Neural crest cell (in vitro differentiated cells): ENCODE data around the gene LDB2. TPM values are rescaled to one million over a fixed set of nuclear protein-coding genes. Genes with fewer than 3 reads are reported as not detected.
A peak's percentile ranks its signal among the peaks of the same experiment; 100 is the strongest.

Experiments used
- DNase-seq: peaks from one replicate; pipeline ENCODE4 v3.0.0; 2021; ENCODE audit warnings: low read depth, mixed read lengths, low spot score
- H3K27ac Mint-ChIP-seq: one replicate; pipeline ENCODE4 v1.8.0; 2021; ENCODE audit warnings: mild to moderate bottlenecking, mixed read lengths; ENCODE audit not compliant: unreplicated experiment
- H3K27me3 Mint-ChIP-seq: 2 replicates; pipeline ENCODE4 v1.8.0; 2021; ENCODE audit warnings: low read depth, mild to moderate bottlenecking, mixed read lengths
- H3K36me3 Mint-ChIP-seq: 2 replicates; pipeline ENCODE4 v1.8.0; 2021; ENCODE audit warnings: low read depth, mild to moderate bottlenecking, mixed read lengths
- H3K4me1 Mint-ChIP-seq: 2 replicates; pipeline ENCODE4 v1.8.0; 2021; ENCODE audit warnings: mixed read lengths
- H3K4me3 Mint-ChIP-seq: one replicate; pipeline ENCODE4 v1.8.0; 2021; ENCODE audit warnings: mild to moderate bottlenecking, mixed read lengths
- H3K9me3 Mint-ChIP-seq: 2 replicates; pipeline ENCODE4 v1.8.0; 2021; ENCODE audit warnings: mixed read lengths
- long read RNA-seq: library from polyadenylated mRNA; unstranded; transcript quantifications from one replicate; pipeline ENCODE4 v2.0.0, GENCODE V29; 2020
- total RNA-seq: library from RNA; stranded (reverse); gene quantifications from 2 replicates; pipeline ENCODE4 v1.2.1, GENCODE V29; 2021
- TF ChIP-seq, protein P1 (sequence below): fragments of 200-600 bp; sonication (generic); conservative IDR thresholded peaks from 2 replicates; pipeline ENCODE4 v1.5.0; 2021; ENCODE audit warnings: antibody characterized with exemption, mild to moderate bottlenecking

LDB2 gene
- 9.6 and 12.7 TPM in 2 replicates for total RNA-seq
- long read RNA-seq, transcript LDB2-216 (8 exons, 2,295 nt): major isoform, 5 of 24 reads
- long read RNA-seq, partial matches to known transcripts: 3 of 24 reads
- long read RNA-seq, other reads (novel, unspliced or antisense): 10 of 24 reads

DNA sequence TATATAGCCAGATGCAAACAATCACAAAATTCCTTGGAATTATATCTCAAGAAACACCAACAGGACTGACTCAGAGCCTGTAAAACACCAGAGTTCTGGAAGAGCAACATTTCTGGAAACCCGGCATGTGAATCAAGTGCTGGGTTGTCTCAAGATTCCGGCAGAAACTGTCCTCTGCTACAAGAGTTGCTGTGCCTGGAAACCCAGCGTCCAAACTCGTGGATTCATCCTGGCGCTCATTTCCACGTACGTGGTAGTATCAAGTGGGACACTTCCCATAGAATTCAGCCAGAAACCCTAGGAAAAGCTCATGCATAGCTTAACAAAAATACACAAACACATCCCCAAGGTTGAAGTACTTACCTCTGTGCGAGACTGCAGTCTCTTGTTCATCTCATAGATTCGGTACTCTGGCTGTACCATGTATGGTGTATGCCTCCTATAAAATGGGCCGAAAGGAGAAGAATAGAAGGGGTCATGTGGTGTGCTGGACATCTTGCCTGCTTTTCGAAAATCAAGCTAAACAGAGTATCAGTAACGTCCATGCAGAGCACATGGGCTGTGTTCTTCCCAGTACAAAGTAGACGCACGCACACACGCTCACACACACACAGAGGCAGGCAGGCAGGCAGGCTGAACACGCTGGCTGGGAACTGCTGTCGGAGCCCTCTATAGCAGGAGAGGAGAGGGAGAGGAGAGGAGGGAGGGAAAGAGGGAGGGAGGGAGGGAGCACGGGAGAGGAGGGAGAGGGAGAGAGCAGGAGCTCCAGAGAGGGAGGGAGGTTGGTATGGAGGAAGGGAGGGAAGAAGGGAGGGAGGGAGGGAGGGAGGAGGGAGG, at the start of gene LDB2:
LDB2 (minus strand) TSS at position 655 of the 837 bp plus-strand sequence.
- Mint-ChIP-seq H3K9me3 (no peaks in the 10 kb centered on the region), H3K36me3 (no peaks in the 10 kb centered on the region), H3K27me3 (peaks cover 5% of the 10 kb centered on the region), H3K4me3 (peak within 1 kb of the TSS; percentile 88), H3K27ac (peak within 1 kb of the TSS; percentile 92), H3K4me1 (peaks cover 51% of the 10 kb centered on the region)
- peak; percentile 41 for DNase-seq
- TF ChIP-seq, protein P1, sequence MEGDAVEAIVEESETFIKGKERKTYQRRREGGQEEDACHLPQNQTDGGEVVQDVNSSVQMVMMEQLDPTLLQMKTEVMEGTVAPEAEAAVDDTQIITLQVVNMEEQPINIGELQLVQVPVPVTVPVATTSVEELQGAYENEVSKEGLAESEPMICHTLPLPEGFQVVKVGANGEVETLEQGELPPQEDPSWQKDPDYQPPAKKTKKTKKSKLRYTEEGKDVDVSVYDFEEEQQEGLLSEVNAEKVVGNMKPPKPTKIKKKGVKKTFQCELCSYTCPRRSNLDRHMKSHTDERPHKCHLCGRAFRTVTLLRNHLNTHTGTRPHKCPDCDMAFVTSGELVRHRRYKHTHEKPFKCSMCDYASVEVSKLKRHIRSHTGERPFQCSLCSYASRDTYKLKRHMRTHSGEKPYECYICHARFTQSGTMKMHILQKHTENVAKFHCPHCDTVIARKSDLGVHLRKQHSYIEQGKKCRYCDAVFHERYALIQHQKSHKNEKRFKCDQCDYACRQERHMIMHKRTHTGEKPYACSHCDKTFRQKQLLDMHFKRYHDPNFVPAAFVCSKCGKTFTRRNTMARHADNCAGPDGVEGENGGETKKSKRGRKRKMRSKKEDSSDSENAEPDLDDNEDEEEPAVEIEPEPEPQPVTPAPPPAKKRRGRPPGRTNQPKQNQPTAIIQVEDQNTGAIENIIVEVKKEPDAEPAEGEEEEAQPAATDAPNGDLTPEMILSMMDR: no peak

DNA sequence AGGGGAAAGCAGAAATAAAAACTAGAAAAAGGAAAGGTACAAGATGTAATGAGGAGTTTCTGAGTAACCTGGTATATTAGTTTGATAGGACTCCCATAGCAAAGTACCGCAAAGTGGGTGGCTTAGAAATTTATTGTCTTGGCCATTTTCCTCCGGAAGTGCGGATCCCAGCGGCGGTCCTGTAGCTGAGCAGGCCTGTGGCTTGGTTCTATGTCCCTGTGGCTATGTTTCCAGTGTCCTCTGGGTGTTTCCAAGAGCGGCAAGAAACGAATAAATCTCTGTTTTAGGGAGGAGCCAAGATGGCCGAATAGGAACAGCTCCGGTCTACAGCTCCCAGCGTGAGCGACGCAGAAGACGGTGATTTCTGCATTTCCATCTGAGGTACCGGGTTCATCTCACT, 44.0 kb upstream of the LDB2 start:
- H3K27ac Mint-ChIP-seq: no peak overlapping the region
- H3K27me3 Mint-ChIP-seq: no peaks in the 10 kb centered on the region
- peaks cover 3% of the 10 kb centered on the region for H3K36me3 Mint-ChIP-seq
- no peaks in the 10 kb centered on the region for H3K4me1 Mint-ChIP-seq
- H3K9me3 Mint-ChIP-seq: no peaks in the 10 kb centered on the region
- H3K4me3 Mint-ChIP-seq: no peak overlapping the region
- TF ChIP-seq, protein P1: no peak
- no peak for DNase-seq

DNA sequence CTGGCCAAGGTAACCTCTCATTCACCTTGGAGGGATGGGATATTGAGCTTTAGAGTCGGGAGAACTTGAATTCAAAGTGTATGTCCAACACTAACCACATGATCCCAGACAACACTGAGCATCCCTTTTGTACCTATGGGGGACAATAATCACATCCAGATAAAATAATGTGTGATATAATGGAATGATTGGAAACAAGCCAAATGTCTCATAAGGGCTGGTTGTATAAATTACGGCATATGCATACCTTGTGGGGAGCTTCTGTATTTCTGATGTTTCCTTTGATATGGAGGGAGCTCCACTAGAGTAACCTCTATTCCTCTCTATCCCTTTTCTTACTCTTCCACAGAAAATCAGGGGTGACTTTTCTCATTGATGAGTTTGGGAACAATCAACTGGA, 40.7 kb upstream of the LDB2 start:
- TF ChIP-seq, protein P1: no peak
- Mint-ChIP-seq H3K4me3 (no peak overlapping the region), H3K27me3 (no peaks in the 10 kb centered on the region), H3K4me1 (no peaks in the 10 kb centered on the region), H3K27ac (no peak overlapping the region), H3K36me3 (peaks cover 3% of the 10 kb centered on the region), H3K9me3 (no peaks in the 10 kb centered on the region)
- no peak for DNase-seq

DNA sequence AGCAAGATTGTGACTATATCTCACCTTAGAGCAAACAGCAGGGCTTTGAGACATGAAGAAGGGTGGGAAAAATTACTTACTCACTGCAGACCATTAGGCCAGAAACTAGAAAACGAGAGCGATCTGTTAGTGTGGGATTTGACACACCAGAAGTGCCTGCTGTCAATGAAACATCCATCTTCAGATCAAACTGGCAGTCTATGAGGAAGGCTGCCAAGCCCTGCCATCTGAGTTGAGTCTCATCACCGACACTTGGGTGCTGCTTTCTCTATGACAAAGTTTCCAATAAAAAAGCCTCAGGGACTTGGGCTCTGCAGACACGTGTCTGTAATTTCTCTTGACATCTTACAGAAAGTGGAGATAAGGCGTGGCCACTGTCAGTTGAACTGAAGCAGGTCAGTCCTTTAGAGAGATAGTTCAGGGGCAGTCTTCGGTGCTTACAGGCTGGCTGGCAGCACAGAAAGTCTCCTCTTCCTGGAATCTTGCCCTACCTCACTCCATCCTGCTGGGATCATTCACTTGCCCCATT, 40.1 kb upstream of the LDB2 start:
- TF ChIP-seq, protein P1: no peak
- Mint-ChIP-seq H3K27ac (no peak overlapping the region), H3K36me3 (peaks cover 3% of the 10 kb centered on the region), H3K4me1 (no peaks in the 10 kb centered on the region), H3K9me3 (no peaks in the 10 kb centered on the region), H3K27me3 (no peaks in the 10 kb centered on the region), H3K4me3 (no peak overlapping the region)
- DNase-seq: no peak

DNA sequence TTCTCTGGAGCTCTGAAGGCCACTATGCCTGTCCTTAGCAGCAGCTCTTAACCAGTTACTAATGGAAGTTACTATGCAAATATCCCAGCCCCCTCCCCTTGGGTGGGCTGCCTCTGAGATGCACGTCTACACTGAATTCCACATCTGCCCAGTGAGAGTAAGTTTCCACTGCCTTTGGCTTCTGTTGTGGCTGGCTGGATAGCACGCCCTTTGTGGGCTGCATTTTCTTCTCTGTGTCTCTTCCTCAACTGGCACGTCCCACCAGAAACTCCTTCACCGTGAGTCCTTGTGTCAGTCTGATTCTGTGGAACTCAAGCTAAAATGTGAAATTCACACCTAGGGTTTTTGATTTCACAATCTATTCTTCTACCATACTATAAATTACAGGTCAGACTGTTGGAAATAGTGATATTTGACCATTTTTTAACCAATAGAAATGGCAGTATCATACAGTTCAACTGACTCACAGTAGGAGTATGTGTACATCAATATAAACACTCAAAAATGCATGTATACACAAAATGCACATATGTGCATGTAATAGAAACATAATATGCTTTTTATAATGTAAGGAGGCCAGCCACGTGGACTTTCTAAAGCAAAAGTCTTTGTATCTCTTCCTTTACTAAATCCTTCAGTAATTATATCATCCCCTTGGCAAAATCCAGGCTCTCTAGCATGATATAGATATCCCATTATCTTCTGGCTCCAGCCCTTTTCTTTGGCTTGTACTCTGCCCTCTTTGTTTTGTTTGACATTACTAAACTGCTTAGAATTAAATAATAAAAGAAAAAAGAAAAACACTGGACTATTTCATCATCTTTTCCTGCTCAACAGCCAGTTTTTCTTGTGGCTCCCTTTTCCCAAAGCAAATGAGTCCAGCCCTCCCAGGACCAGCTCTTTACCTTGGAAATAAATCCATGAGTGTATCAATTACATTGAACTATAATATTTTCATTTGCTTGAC, 33.2 kb upstream of the LDB2 start:
- peaks cover 10% of the 10 kb centered on the region for H3K4me1 Mint-ChIP-seq
- H3K27ac Mint-ChIP-seq: no peak overlapping the region
- H3K9me3 Mint-ChIP-seq: no peaks in the 10 kb centered on the region
- no peaks in the 10 kb centered on the region for H3K36me3 Mint-ChIP-seq
- H3K27me3 Mint-ChIP-seq: no peaks in the 10 kb centered on the region
- TF ChIP-seq, protein P1: no peak
- DNase-seq: no peak
- no peak overlapping the region for H3K4me3 Mint-ChIP-seq
